CD4-positive, alpha-beta T cell (primary cell): ENCODE results near the gene JKAMP. TPM values are rescaled to one million over a fixed set of nuclear protein-coding genes. Genes with fewer than 3 reads are reported as not detected.

ENCODE experiments used
- ATAC-seq: fragments of 200-7000 bp; cut with Tn5 transposase; one replicate; pipeline ENCODE4 v1.10.0; 2022; ENCODE audit warnings: mild to moderate bottlenecking; ENCODE audit not compliant: poor library complexity
- CTCF ChIA-PET: fragments of 350-600 bp; sonication (Branson Sonifier 250); formaldehyde crosslinking; loops from one replicate; lab custom pipeline; 2021; ENCODE audit warnings: antibody characterized with exemption, inconsistent platforms; lab: Charles Lee
- POLR2A ChIA-PET: fragments of 350-600 bp; sonication (Branson Sonifier 250); formaldehyde crosslinking; loops from one replicate; lab custom pipeline; 2021; ENCODE audit warnings: antibody characterized with exemption, inconsistent platforms; lab: Charles Lee
- DNase-seq, 14 experiments: peaks; one replicate each; pipeline ENCODE4 v3.0.0-alpha.2; 2013 to 2020; ENCODE audit warnings: mixed read lengths in 2 of 14
- H3K27ac ChIP-seq, 2 donors: one replicate each; pipeline versions ENCODE4 v1.5.1 to v1.7.0; 2013; ENCODE audit warnings: low read length in 2 of 2, low read depth in 1 of 2, mild to moderate bottlenecking in 1 of 2
- H3K27me3 ChIP-seq, 2 experiments: 1 replicate in 1 of 2; 2 replicates in 1 of 2; pipeline versions ENCODE4 v1.6.1 to v1.7.0; 2013; ENCODE audit warnings: low read length in 2 of 2, control low read depth in 1 of 2, mild to moderate bottlenecking in 1 of 2, moderate library complexity in 1 of 2; ENCODE audit not compliant: insufficient read depth in 2 of 2, control insufficient read depth in 1 of 2
- H3K36me3 ChIP-seq: one replicate; pipeline ENCODE4 v1.6.1; 2013; ENCODE audit warnings: low read length, control low read depth; ENCODE audit not compliant: insufficient read depth
- H3K4me1 ChIP-seq: one replicate; pipeline ENCODE4 v1.6.1; 2013; ENCODE audit warnings: low read length, control low read depth; ENCODE audit not compliant: insufficient read depth
- H3K4me3 ChIP-seq: one replicate; pipeline ENCODE4 v1.5.1; 2013; ENCODE audit warnings: mild to moderate bottlenecking, low read length, moderate library complexity
- H3K9me3 ChIP-seq, 2 experiments: 1 replicate in 1 of 2; 2 replicates in 1 of 2; pipeline versions ENCODE4 v1.6.1 to v1.7.0; 2013; ENCODE audit warnings: low read length in 2 of 2, mild to moderate bottlenecking in 2 of 2, control low read depth in 1 of 2, moderate library complexity in 1 of 2; ENCODE audit not compliant: control insufficient read depth in 1 of 2, insufficient read depth in 1 of 2
- H3K27ac Mint-ChIP-seq: one replicate; pipeline ENCODE4 v1.8.0; 2020; ENCODE audit warnings: mixed read lengths
- H3K27me3 Mint-ChIP-seq: one replicate; pipeline ENCODE4 v1.8.0; 2021; ENCODE audit warnings: mixed read lengths
- H3K36me3 Mint-ChIP-seq: one replicate; pipeline ENCODE4 v1.8.0; 2021; ENCODE audit warnings: low read depth, mixed read lengths
- H3K4me1 Mint-ChIP-seq: one replicate; pipeline ENCODE4 v1.8.0; 2021; ENCODE audit warnings: low read depth, mixed read lengths
- H3K4me3 Mint-ChIP-seq: one replicate; pipeline ENCODE4 v1.8.0; 2020; ENCODE audit warnings: mild to moderate bottlenecking, mixed read lengths
- H3K9me3 Mint-ChIP-seq: one replicate; pipeline ENCODE4 v1.8.0; 2020; ENCODE audit warnings: mixed read lengths
- intact Hi-C, 2 experiments: fragments of 100-400 bp; cut with DNase I in 1 of 2; cut with micrococcal nuclease in 1 of 2; formaldehyde crosslinking; loops; one replicate each; pipeline versions ENCODE4 v1.15.1 to v1.9.0; 2023 to 2025; cut with DNase I, micrococcal nuclease
- total RNA-seq, 174 experiments: library from RNA in 2 of 174; stranded (reverse) in 2 of 174; gene quantifications; one replicate each; pipeline ENCODE4 v1.2.3 and lab custom pipeline; 2021 to 2026
- TF ChIP-seq, protein P1 (sequence below): fragments of 200-600 bp; IDR thresholded peaks from one replicate; pipeline ENCODE4 v1.8.0; 2022; ENCODE audit warnings: antibody characterized with exemption, mild to moderate bottlenecking

Gene JKAMP
- total RNA-seq, 2 experiments from 2014 or later, result 9.4 to 9.8 TPM

DNA sequence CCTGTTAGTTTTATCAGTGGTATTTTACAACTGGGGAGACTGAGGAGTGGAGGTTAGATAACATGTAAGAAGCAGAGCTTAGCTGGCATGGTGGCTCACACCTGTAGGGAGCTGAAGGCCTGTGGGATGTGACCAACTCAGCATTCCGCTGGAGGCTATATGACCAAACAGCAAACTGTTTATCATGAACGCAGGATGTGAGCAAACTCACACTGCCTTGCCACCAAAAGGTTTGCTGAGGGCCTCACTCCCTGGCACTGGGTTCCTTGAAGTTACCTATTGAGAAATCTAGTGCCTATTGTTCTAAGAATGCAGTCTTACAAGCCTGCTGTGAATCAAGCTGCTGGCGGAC is 23.4 kb downstream of the JKAMP start:
- Histone ChIP-seq H3K4me1 (no peaks in the 10 kb centered on the region), H3K4me3 (no peak overlapping the region), H3K9me3 (no peaks in the 10 kb centered on the region), H3K27me3 (peaks cover 4 to 7% of the 10 kb centered on the region in 2 experiments), H3K27ac (no peak overlapping the region), H3K36me3 (peaks cover 8% of the 10 kb centered on the region)
- CTCF ChIA-PET, result interaction anchor here (1.1 to 1.6 kb wide), 4 partner anchors 10 to 676 kb away, joined by 4 to 9 read pairs (median 6); partner anchors contain the start of gene CCDC175
- no peak overlapping the region for H3K27ac Mint-ChIP-seq
- peaks cover 12% of the 10 kb centered on the region for H3K36me3 Mint-ChIP-seq
- H3K9me3 Mint-ChIP-seq, result no peaks in the 10 kb centered on the region
- H3K27me3 Mint-ChIP-seq, result peaks cover 6% of the 10 kb centered on the region
- no peak overlapping the region for H3K4me3 Mint-ChIP-seq
- peaks cover 13% of the 10 kb centered on the region for H3K4me1 Mint-ChIP-seq
- POLR2A ChIA-PET, result interaction anchor here (1.5 kb wide), 1 partner anchor 24 kb away, joined by 5 read pairs; the partner anchor contains the start of genes JKAMP and L3HYPDH
- ATAC-seq (no peak), DNase-seq (no peak)
- intact Hi-C loops, result loop anchor here (5.0 kb wide), 3 partner anchors 70 to 680 kb away; partner anchors contain the start of gene CCDC175 (in 1 of the 2)
- TF ChIP-seq, protein P1, sequence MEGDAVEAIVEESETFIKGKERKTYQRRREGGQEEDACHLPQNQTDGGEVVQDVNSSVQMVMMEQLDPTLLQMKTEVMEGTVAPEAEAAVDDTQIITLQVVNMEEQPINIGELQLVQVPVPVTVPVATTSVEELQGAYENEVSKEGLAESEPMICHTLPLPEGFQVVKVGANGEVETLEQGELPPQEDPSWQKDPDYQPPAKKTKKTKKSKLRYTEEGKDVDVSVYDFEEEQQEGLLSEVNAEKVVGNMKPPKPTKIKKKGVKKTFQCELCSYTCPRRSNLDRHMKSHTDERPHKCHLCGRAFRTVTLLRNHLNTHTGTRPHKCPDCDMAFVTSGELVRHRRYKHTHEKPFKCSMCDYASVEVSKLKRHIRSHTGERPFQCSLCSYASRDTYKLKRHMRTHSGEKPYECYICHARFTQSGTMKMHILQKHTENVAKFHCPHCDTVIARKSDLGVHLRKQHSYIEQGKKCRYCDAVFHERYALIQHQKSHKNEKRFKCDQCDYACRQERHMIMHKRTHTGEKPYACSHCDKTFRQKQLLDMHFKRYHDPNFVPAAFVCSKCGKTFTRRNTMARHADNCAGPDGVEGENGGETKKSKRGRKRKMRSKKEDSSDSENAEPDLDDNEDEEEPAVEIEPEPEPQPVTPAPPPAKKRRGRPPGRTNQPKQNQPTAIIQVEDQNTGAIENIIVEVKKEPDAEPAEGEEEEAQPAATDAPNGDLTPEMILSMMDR, result no peak

DNA sequence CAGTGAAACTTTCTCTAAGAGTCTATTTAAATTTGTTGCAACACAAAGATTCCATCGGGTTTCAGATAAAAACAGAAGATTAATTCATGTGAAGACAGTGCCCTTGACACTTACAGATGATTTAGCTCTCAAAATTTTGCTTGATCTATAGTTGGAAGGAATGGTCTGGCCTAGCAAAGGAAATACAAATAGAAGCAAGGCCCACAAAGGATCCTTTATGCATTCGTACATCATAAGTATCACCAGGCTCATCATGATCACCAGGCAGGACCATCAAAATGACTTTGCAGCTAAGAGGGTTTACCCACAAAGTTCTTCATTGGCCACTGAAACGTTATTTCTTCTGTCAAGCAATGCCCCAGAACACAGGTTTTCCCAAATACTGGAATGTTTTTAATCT is 24.8 kb downstream of the JKAMP start:
- Histone ChIP-seq H3K27me3 (peaks cover 4 to 7% of the 10 kb centered on the region in 2 experiments), H3K36me3 (peaks cover 3% of the 10 kb centered on the region), H3K4me3 (no peak overlapping the region), H3K9me3 (no peaks in the 10 kb centered on the region), H3K27ac (no peak overlapping the region), H3K4me1 (no peaks in the 10 kb centered on the region)
- H3K27ac Mint-ChIP-seq, result no peak overlapping the region
- no peak for DNase-seq
- ATAC-seq, result no peak
- H3K4me1 Mint-ChIP-seq, result peaks cover 9% of the 10 kb centered on the region
- peaks cover 10% of the 10 kb centered on the region for H3K27me3 Mint-ChIP-seq
- no peak overlapping the region for H3K4me3 Mint-ChIP-seq
- no peaks in the 10 kb centered on the region for H3K9me3 Mint-ChIP-seq
- POLR2A ChIA-PET, result no interaction called here
- H3K36me3 Mint-ChIP-seq, result peaks cover 2% of the 10 kb centered on the region
- CTCF ChIA-PET, result no interaction called here
- TF ChIP-seq, protein P1, result no peak
- intact Hi-C loops, result loop anchor here (5.0 kb wide), 3 partner anchors 68 to 678 kb away; partner anchors contain the start of gene CCDC175 (in 1 of the 2)

DNA sequence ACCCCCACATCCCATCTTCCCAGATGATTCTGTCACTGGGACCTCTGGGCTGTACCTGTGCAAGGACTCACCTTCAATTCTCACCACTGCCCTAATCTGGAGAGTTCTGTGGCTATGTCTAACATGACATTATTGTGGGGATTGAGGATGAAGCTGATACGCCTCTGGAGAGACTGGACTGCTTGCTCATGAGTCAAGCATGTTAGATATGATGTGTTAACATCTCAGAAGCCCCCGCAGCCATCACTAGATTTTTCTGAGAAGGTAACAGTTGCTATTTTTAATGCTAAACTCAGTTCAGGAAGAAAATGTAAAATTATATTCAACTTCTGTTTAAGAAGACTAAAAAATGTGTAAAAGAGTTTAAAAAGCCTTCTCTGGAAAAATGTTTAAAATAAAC is 25.7 kb downstream of the JKAMP start:
- H3K27ac ChIP-seq, result no peak overlapping the region
- no peak for DNase-seq
- Mint-ChIP-seq H3K27me3 (peaks cover 10% of the 10 kb centered on the region), H3K4me3 (no peak overlapping the region), H3K4me1 (no peaks in the 10 kb centered on the region), H3K9me3 (no peaks in the 10 kb centered on the region), H3K27ac (no peak overlapping the region), H3K36me3 (no peaks in the 10 kb centered on the region)
- POLR2A ChIA-PET, result no interaction called here
- intact Hi-C loops, result loop anchor here in 1 of 2 experiments (2.0 kb wide), 1 partner anchor 15 kb away; no protein-coding TSS in a partner anchor
- H3K27me3 ChIP-seq, result peaks cover 4 to 7% of the 10 kb centered on the region in 2 experiments
- no peaks in the 10 kb centered on the region for H3K4me1 ChIP-seq
- no peak overlapping the region for H3K4me3 ChIP-seq
- TF ChIP-seq, protein P1, result no peak
- no peak for ATAC-seq
- CTCF ChIA-PET, result no interaction called here
- H3K36me3 ChIP-seq, result no peaks in the 10 kb centered on the region
- no peaks in the 10 kb centered on the region for H3K9me3 ChIP-seq
